Common myeloid progenitor, CD34-positive (primary cell): ENCODE measurements around the gene TBC1D8.

Experiments
- CTCF ChIA-PET: fragments of 350-600 bp; sonication (Branson Sonifier 250); formaldehyde crosslinking; loops from one replicate; lab custom pipeline; 2021; ENCODE audit warnings: antibody characterized with exemption; lab: Charles Lee
- POLR2A ChIA-PET: fragments of 350-600 bp; sonication (Branson Sonifier 250); formaldehyde crosslinking; loops from one replicate; lab custom pipeline; 2021; ENCODE audit warnings: antibody characterized with exemption; lab: Charles Lee
- DNase-seq, 3 donors: peaks; one replicate each; pipeline versions ENCODE4 v3.0.0 to v3.0.0-alpha.2; 2013
- H3K27ac ChIP-seq, 2 experiments: 1 replicate in 1 of 2; 2 replicates in 1 of 2; pipeline ENCODE4 v1.7.0; 2013; ENCODE audit warnings: inconsistent platforms in 2 of 2, low read length in 2 of 2, mild to moderate bottlenecking in 2 of 2, low read depth in 1 of 2, moderate library complexity in 1 of 2; ENCODE audit not compliant: severe bottlenecking in 2 of 2, insufficient read depth in 1 of 2, poor library complexity in 1 of 2
- H3K27me3 ChIP-seq, 5 experiments: replicated peaks in 2 of 5; 1 replicate in 3 of 5; 2 replicates in 2 of 5; pipeline versions ENCODE4 v1.6.1 to v1.7.0; 2013; ENCODE audit warnings: low read length in 4 of 5, mild to moderate bottlenecking in 2 of 5, moderate library complexity in 2 of 5, inconsistent platforms in 1 of 5; ENCODE audit not compliant: insufficient read depth in 5 of 5, control insufficient read depth in 4 of 5
- H3K36me3 ChIP-seq, 4 experiments: 1 replicate in 2 of 4; 2 replicates in 2 of 4; pipeline versions ENCODE4 v1.6.1 to v1.7.0; 2013; ENCODE audit warnings: low read length in 3 of 4, control low read depth in 1 of 4, mild to moderate bottlenecking in 1 of 4; ENCODE audit not compliant: control insufficient read depth in 4 of 4, insufficient read depth in 4 of 4
- H3K4me1 ChIP-seq, 4 experiments: 1 replicate in 3 of 4; 2 replicates in 1 of 4; pipeline versions ENCODE4 v1.6.1 to v1.7.1; 2013; ENCODE audit warnings: low read length in 3 of 4, mild to moderate bottlenecking in 3 of 4, control low read depth in 1 of 4, inconsistent platforms in 1 of 4, moderate library complexity in 1 of 4; ENCODE audit not compliant: control insufficient read depth in 4 of 4, insufficient read depth in 4 of 4; ENCODE audit errors: control extremely low read depth in 1 of 4
- H3K4me3 ChIP-seq, 7 experiments: 1 replicate in 4 of 7; 2 replicates in 3 of 7; pipeline versions ENCODE4 v1.5.1 to v1.7.0; 2013; ENCODE audit warnings: mild to moderate bottlenecking in 7 of 7, low read length in 6 of 7, moderate library complexity in 6 of 7, inconsistent platforms in 2 of 7, low read depth in 2 of 7, control low read depth in 1 of 7; ENCODE audit not compliant: insufficient read depth in 4 of 7, control insufficient read depth in 1 of 7; ENCODE audit errors: extremely low read depth in 1 of 7
- H3K9me3 ChIP-seq, 5 experiments: 1 replicate in 4 of 5; 2 replicates in 1 of 5; pipeline versions ENCODE4 v1.6.1 to v1.7.1; 2013; ENCODE audit warnings: low read length in 4 of 5, mild to moderate bottlenecking in 2 of 5, inconsistent platforms in 1 of 5, low read depth in 1 of 5, moderate library complexity in 1 of 5; ENCODE audit not compliant: control insufficient read depth in 4 of 5, insufficient read depth in 2 of 5; ENCODE audit errors: control extremely low read depth in 1 of 5
- WGBS: methylation state at CpG from one replicate; pipeline ENCODE4 v1.1.5; 2013; ENCODE audit not compliant: insufficient coverage; 5-methylcytosine and 5-hydroxymethylcytosine counted together

TBC1D8 gene

DNA sequence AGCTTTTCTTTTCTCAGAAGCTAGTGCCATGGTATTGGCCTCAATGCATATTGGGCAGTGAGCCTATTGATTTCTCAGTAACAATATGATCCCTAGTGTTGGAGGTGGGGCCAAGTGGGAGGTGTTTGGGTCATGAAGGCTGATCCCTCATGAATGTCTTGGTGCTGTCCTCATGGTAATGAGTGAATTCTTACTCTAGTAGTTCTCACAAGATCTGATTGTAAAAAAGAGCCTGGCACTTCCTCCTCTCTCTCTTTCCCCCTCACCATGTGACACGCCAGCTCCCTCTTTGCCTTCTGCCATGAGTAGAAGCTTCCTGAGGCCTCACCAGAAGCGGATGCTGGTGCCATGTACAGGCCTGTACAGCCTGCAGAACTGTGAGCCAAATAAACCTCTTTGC is 12.8 kb upstream of the TBC1D8 start:
- Histone ChIP-seq H3K27me3 (no peaks in the 10 kb centered on the region), H3K27ac (no peak overlapping the region), H3K4me1 (no peaks in the 10 kb centered on the region), H3K9me3 (peaks cover 0 to 7% (median 0%) of the 10 kb centered on the region in 5 experiments), H3K4me3 (no peak overlapping the region), H3K36me3 (no peaks in the 10 kb centered on the region)
- DNase-seq, result no peak
- ChIA-PET POLR2A (no interaction called here), CTCF (interaction anchor here (0.8 to 2.0 kb wide), 3 partner anchors 11 to 42 kb away, joined by 3 to 4 read pairs (median 3); no protein-coding TSS in a partner anchor)
- WGBS, result 100% methylated on average over 1 of the region's 2 CpGs

- H3K27ac ChIP-seq, result no peak overlapping the region
- H3K27me3 ChIP-seq, result no peaks in the 10 kb centered on the region
- H3K4me1 ChIP-seq, result no peaks in the 10 kb centered on the region
- CTCF ChIA-PET, result interaction anchor here (1.2 kb wide), 1 partner anchor 34 kb away, joined by 3 read pairs; no protein-coding TSS in a partner anchor
- H3K4me3 ChIP-seq, result no peak overlapping the region
- no peak for DNase-seq
- peaks cover 0 to under 1% (median 0%) of the 10 kb centered on the region in 5 experiments for H3K9me3 ChIP-seq
- WGBS, result 98% methylated on average over 4 of the region's 9 CpGs
- POLR2A ChIA-PET, result no interaction called here
- H3K36me3 ChIP-seq, result no peaks in the 10 kb centered on the region
Observed at GRCh38 chr2:101162561-101163330, 11.6 kb upstream of the TBC1D8 start.

DNA sequence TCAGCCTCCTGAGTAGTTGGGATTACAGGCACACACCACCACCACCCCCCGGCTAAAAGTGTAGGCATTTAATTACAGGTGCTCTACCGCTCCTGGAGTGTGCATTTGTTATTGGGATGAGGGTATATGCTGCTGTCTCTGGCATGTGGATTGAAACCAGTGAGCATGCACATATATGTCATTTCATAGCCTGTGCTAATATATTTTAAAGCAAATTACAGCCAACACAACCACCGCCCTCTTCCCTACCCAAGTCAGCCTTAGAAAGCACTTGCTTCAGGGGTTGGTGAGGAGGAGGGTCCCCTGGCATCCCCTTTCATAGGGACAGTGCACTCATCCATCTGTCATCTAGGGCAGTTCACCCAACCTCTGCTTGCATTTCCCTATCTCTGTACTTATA is 10.5 kb upstream of the TBC1D8 start:
- Histone ChIP-seq H3K36me3 (no peaks in the 10 kb centered on the region), H3K27me3 (no peaks in the 10 kb centered on the region), H3K4me3 (no peak overlapping the region), H3K9me3 (no peaks in the 10 kb centered on the region), H3K4me1 (no peaks in the 10 kb centered on the region), H3K27ac (no peak overlapping the region)
- POLR2A ChIA-PET, result no interaction called here
- CTCF ChIA-PET, result no interaction called here
- no peak for DNase-seq
- no CpG with 5 or more reads among the region's 3 CpGs for WGBS

DNA sequence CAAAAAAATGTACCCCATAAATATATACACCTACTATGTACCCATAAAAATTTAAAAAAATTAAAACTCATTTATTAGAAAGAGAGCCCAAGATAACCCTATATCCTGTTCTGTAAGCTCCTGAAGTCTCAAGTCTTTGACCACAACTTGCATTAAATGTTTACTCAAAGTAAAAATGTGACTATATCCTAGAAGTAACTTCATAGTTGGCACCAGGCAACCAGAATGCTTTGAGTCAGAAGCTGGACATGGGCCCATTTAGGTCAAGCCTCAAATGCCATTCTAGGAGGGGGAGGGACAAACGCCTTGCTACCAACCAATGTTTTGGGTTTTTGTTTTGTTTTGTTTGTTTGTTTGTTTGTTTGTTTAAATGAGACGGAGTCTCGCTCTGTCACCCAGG is 9.3 kb upstream of the TBC1D8 start:
- Histone ChIP-seq H3K4me3 (no peak overlapping the region), H3K36me3 (no peaks in the 10 kb centered on the region), H3K9me3 (no peaks in the 10 kb centered on the region), H3K27me3 (no peaks in the 10 kb centered on the region), H3K4me1 (no peaks in the 10 kb centered on the region), H3K27ac (no peak overlapping the region)
- 94% methylated on average over 2 of the region's 3 CpGs for WGBS
- no peak for DNase-seq
- POLR2A ChIA-PET, result interaction anchor here (0.6 kb wide), 1 partner anchor 702 kb away, joined by 3 read pairs; no protein-coding TSS in a partner anchor
- CTCF ChIA-PET, result interaction anchor here (1.0 kb wide), 1 partner anchor 22 kb away, joined by 3 read pairs; no protein-coding TSS in a partner anchor

GRCh38 chr2:101159526-101159925 is 8.3 kb upstream of the TBC1D8 start:
- H3K27ac ChIP-seq, result no peak overlapping the region
- DNase-seq, result no peak
- no peaks in the 10 kb centered on the region for H3K4me1 ChIP-seq
- ChIA-PET CTCF (interaction anchor here (1.0 kb wide), 1 partner anchor 23 kb away, joined by 3 read pairs; no protein-coding TSS in a partner anchor), POLR2A (interaction anchor here (0.6 kb wide), 1 partner anchor 703 kb away, joined by 3 read pairs; no protein-coding TSS in a partner anchor)
- no peaks in the 10 kb centered on the region for H3K36me3 ChIP-seq
- 100% methylated on average over 2 of the region's 2 CpGs for WGBS
- no peaks in the 10 kb centered on the region for H3K9me3 ChIP-seq
- H3K27me3 ChIP-seq, result peaks cover 0 to 2% (median 0%) of the 10 kb centered on the region in 5 experiments
- H3K4me3 ChIP-seq, result no peak overlapping the region

GRCh38 chr2:101157272-101157671 is 6.1 kb upstream of the TBC1D8 start:
- WGBS, result 100% methylated on average over 4 of the region's 6 CpGs
- ChIA-PET CTCF (interaction anchor here (0.6 kb wide), 1 partner anchor 142 kb away, joined by 4 read pairs; no protein-coding TSS in a partner anchor), POLR2A (no interaction called here)
- Histone ChIP-seq H3K27ac (no peak overlapping the region), H3K4me1 (peaks cover 4 to 6% (median 5%) of the 10 kb centered on the region in 4 experiments), H3K9me3 (no peaks in the 10 kb centered on the region), H3K4me3 (no peak overlapping the region), H3K27me3 (peaks cover 0 to 5% (median 0%) of the 10 kb centered on the region in 5 experiments), H3K36me3 (no peaks in the 10 kb centered on the region)
- no peak for DNase-seq

GRCh38 chr2:101153787-101154186 is 2.6 kb upstream of the TBC1D8 start:
- Histone ChIP-seq H3K27me3 (peaks cover 0 to 19% (median 11%) of the 10 kb centered on the region in 5 experiments), H3K4me3 (no peak overlapping the region), H3K36me3 (no peaks in the 10 kb centered on the region), H3K9me3 (no peaks in the 10 kb centered on the region), H3K4me1 (peaks cover 11 to 26% (median 19%) of the 10 kb centered on the region in 4 experiments), H3K27ac (no peak overlapping the region)
- ChIA-PET POLR2A (no interaction called here), CTCF (interaction anchor here (0.9 to 6.1 kb wide), 5 partner anchors 32 to 141 kb away, joined by 3 to 34 read pairs (median 7); no protein-coding TSS in a partner anchor)
- 97% methylated on average over 7 of the region's 7 CpGs for WGBS
- no peak for DNase-seq
